Stimulated activated CD4-positive, alpha-beta T cell treated with anti-CD3 and anti-CD28 coated beads, Interleukin-15, amount 100 ng/mL, for 1 hour (primary cell): Measurements from ENCODE around the gene ZDHHC12.

Experiments used
- DNase-seq, 2 donors: peaks; one replicate each; pipeline ENCODE4 v3.0.0-alpha.2; 2020; ENCODE audit warnings: low read depth in 1 of 2, low spot score in 1 of 2

ZDHHC12 gene

GRCh38 chr9:128731093-128731492, 7.2 kb upstream of the ZDHHC12 start:
- DNase-seq, result no peak

DNA sequence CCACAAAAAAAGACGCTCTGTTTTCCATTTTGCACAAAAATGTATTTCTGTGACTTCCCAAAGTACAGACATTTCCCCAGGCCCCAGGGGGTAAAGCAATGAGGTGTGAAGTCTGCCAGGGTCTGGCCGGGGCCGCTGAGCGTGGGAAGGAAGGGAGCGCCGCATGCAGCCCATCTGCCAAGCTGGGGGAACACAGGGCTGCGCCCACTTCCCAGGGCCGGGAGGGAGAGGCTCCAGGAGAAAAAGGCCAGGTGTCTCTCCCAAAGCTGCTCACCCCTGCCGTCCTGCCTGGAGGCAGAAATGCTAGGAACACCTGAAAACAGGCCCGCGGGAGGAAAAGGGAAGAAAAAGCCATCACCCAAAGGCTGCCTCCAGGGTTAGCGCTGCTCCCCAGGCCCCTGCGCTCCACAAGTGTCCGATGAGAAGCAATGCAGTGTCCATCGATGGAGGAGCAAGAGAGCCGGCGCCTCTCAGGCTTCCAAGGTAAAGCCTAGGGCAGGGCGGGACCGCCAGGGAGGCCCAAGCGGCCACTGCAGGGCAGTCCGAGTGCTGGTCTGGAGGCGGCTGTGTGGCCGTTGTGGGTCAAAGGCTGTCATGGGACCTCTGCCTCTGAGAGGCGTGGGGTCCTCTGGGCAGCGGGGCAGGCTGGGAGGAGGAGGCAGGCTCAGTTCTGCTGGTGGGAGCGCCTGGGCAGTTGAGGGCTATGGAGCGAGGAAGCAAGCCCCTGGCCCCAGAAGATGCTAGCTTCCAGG, 6.0 kb upstream of the ZDHHC12 start:
- no peak for DNase-seq

DNA sequence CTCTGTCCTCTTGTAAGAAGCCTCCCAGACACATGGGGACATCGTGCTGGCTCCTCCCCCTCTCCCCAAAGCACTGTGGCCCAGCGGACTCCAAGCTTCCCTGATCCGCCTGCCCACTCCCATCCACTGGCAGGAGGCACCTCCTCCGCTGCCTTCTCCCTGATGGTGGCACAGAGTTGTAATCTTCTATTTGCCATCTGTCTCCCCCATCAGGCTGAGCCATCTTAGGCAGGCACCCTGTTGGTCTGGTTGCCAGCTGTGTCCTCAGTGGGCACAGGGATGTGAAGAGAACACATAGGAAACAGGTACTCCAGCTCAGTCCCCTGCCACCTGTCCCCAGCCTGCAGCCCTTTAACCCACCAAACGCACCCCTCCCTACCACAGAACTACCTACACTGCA, 5.4 kb upstream of the ZDHHC12 start:
- DNase-seq, result no peak

- DNase-seq, result no peak
Measured at GRCh38 chr9:128728298-128728697, 4.4 kb upstream of the ZDHHC12 start.

- no peak for DNase-seq
Measured at GRCh38 chr9:128727640-128728248, 3.8 kb upstream of the ZDHHC12 start.

DNA sequence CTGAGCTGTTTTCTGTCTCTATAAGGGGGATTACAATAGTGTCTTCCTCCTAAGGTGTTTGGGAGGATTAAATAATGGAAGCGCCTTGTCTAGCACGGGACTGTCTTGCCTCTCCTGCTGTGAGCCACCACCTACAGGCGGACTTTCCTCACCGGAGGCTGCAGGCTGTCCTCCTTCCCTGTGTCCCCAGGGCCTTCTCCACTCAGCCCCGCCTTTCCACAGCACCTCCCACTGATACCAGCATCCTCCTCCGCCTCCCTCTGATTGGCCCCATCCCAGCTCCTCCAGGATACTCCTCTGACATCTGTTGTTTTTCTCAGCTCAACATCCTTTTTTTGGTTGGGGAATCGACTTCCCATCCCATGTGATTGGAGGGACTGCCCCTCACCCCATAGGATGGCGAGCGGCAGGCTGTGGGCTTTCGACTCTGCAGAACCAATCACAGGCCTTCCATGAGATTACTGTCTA, 851 bp upstream of the ZDHHC12 start:
- DNase-seq, result no peak

DNA sequence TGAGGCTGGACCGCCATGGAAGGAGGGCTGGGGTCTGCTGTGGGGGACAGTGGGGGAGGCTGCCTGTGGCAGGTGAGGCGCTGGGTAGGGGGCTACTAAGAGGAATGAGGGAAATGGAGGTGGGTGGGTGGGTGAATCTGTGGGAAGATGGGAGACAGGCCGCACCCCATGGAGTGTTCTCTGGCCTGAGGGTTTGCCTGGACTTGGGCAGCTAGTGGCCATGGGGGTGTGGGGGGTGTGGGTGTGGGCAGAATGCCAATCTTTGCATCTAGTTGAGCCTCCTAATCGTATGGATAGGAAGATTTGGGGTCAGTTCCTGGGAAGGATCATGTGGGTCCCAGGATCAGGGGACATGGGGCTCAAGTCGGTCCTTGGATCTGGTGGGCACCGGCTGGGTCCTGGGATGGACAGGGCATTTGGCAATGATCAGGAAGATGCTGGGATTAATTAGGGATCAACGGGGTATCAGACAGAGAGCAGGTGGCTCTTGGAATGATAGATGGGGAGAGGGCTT, 518 bp downstream of the ZDHHC12 start:
- no peak for DNase-seq

GRCh38 chr9:128722380-128723351, 1.3 kb downstream of the ZDHHC12 start:
- no peak for DNase-seq

DNA sequence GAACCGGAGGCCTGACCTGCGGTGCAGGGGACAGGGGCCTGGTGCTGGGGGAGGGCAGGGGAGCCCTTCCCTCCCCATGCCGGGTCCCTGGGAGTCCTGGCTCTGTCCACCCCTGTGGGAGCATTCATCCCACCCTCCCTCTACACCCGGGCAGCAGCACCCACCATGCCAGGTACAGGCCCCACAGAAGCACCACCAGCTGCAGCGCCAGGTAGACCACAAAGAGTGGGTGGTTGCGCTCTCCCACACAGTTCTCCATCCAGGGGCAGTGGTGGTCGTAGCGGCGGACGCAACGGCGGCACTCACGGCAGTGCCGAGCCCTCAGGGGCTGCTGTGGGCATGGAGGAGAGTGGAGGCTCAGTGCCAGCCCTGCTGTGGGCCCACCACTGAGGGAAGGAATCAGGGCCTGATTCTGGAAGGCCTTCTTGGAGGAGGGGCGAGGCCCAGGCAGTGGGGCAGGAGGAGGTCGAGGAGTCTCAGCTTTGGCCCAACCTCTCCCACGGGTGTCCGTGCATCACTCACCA, 2.4 kb downstream of the ZDHHC12 start:
- no peak for DNase-seq

DNA sequence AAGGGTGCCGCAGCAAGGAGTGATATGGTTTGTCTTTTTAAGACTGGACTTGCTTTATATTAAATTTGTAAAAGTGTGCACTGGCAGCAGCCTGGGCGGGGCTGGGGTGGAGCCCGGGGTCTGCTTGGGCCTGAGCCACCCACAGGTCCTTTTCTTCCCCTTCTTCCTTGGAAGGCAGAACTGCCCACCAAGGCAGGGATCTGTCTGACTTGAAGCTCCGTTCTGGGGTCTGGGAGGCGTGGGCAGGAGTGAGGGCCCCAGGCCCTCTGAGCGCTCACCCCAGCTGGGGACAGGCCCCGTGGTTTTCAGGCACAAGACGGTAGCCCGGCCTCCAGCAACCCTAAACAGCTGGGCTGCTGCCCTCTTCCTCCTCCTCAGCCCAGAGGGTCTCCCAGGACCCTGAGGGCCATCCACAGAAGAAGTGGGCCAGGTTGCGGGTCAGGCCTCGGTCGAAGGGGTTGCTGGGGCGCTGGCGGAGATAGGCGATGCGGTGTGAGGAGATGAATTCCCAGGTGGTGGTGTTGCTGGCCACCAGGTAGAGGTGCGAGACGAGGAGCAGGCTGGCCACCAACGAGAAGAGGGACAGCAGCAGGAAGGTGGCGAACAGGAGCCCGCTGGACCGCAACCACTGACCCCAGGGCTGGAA, 3.0 kb downstream of the ZDHHC12 start:
- no peak for DNase-seq

GRCh38 chr9:128719919-128720605, 3.9 kb downstream of the ZDHHC12 start:
- no peak for DNase-seq

DNA sequence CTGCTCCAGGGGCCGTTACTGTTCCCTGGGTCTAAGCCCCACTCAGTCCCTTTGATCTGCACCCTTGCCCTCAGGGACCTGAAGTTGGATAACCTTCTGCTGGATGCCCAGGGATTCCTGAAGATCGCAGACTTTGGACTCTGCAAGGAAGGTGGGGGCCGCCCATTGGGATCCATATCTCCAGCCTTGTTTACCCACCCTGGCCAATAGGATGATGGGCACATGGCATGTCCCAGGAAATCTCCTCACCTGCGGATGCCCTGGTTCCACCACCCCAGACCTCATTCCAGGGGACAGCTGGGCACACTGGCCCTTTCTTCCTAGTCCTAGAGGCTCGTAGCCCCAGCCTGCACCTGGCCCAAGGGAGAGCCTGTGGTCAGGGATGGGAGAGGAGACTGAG, 5.5 kb downstream of the ZDHHC12 start:
- DNase-seq, result no peak

DNA sequence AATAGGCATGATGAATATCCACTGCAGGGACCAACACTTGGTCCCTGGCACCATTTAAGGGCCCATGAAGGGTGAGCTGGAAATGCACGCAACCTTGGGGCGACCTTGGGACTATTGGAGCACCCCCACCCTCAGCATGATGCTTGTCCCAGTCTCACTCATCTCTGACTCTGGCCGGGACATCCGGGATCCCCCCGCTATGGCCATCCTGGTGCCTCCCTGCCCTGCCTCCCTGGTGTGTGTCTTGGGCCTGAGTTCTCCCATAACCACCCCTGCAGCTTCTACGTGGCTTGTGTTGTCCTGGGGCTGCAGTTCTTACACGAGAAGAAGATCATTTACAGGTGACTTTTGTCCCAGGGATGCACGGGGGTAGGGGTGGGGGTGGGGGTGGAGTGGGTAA, 5.9 kb downstream of the ZDHHC12 start:
- no peak for DNase-seq

DNA sequence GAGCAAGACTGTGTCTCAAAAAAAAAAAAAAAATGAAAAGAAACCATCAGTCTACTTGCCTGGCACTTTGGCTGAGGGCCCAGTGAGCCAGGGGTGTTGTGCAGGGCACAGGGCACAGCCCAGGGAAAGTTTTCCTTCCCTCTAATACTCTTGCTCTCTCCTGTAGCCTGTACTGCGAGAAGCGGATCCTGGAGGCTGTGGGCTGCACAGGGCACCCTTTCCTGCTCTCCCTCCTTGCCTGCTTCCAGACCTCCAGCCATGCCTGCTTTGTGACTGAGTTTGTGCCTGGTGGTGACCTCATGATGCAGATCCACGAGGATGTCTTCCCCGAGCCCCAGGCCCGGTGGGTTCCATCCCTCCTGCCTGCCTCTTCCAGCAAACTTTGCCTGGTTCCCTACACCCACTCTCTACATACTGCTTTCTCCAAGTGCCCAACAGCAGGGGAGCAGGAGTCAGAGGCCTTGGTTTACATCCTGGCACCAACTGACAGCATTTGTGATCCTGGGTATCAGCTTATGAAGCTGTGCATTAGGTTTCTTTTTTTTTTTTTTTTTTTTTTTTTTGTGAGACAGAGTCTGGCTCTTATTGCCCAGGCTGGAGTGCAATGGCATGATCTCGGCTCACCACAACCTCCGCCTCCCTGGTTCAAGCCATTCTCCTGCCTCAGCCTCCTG, 7.2 kb downstream of the ZDHHC12 start:
- DNase-seq, result no peak

DNA sequence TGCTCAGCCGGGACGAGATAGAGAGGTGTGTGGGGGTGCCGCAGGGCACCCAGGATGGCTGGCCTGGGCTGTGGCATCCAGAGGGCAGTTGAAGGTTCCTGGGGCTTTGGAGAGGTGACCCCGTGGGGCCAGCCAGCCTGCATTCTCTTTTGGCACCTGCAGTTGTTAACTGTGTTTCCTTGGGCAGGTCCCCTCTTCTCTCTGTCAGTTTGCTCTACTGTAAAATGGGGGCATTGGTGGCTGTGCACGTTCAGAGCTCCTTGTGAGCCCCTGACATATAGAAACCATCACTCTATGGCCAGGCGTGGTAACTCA, 8.5 kb downstream of the ZDHHC12 start:
- no peak for DNase-seq

- DNase-seq, result no peak
Measured at GRCh38 chr9:128714586-128715435, 9.1 kb downstream of the ZDHHC12 start.

DNA sequence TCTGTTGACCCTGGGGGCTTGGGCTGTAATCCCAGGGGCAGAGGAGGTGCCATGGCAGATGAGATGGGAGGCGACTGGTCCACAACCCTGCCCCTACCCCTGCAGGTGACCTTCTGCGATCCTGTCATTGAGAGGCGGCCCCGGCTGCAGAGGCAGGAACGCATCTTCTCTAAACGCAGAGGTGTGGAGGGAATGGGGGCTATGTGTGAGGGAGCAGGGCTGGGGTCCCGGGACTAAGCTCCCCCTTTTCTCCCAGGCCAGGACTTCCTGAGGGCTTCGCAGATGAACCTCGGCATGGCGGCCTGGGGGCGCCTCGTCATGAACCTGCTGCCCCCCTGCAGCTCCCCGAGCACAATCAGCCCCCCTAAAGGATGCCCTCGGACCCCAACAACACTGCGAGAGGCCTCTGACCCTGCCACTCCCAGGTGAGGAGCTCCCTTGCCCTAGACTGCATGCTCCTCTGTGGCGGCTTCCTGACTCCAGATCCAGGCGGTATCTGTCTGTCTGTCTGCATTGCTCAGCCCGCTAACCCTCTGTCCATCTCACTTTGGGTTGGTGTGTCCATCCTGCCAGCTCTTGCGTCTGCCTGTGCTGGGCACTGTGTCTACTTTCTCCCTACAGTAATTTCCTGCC, 9.9 kb downstream of the ZDHHC12 start:
- DNase-seq, result no peak

DNA sequence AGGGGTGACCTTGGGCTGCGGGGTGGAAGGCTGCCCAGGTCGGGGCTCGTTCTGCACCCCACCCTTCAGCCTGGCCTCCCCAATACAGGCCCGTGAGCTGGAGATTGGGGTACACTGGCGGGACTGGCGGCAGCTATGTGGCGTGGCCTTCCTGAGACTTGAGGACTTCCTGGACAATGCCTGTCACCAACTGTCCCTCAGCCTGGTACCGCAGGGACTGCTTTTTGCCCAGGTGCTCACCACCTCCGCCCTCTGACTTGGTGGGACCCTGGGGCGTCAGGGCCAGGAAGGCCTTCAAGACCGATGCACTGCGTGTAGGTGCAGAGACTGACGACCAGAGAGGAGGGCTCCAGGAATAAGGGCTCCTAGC, 10.5 kb downstream of the ZDHHC12 start:
- no peak for DNase-seq
